ENCODE measurements around the gene NFYA. TPM values are rescaled to one million over a fixed set of nuclear protein-coding genes. Genes with fewer than 3 reads are reported as not detected.

The NFYA gene
- total and polyA plus RNA-seq, 2 of the 13 experiments (the other 11 are each of a cell fraction or from before 2014, with no cell fraction given), result 16.0 to 22.9 TPM

GRCh38 chr6:41027799-41028560 lies 44.8 kb upstream of the NFYA start (continued):
- no peak for TF ChIP-seq U2AF2 (IDR thresholded peaks at IDR 0.05; ENCODE audit: low read depth, low read length)
- no peak for TF ChIP-seq NFKBIZ (CRISPR knock-in tag; IDR thresholded peaks at IDR 0.05)
- no peak; the same call in 1 of the 2 replicates for TF ChIP-seq ZFP90 (CRISPR knock-in tag; IDR thresholded peaks at IDR 0.05; ENCODE audit: borderline replicate concordance)
- no peak for TF ChIP-seq SKIL (CRISPR knock-in tag; IDR thresholded peaks at IDR 0.05; ENCODE audit: borderline replicate concordance)
- peak; percentile 22; the same call in 1 of the 2 replicates for TF ChIP-seq NR2C2 (CRISPR knock-in tag; IDR thresholded peaks at IDR 0.05; ENCODE audit: borderline replicate concordance)
- TF ChIP-seq SAFB2 (CRISPR knock-in tag; IDR thresholded peaks at IDR 0.05; ENCODE audit: borderline replicate concordance, low read depth), result peak; percentile 51; the same call in 1 of the 2 replicates
- TF ChIP-seq ZNF224 (CRISPR knock-in tag; IDR thresholded peaks at IDR 0.05), result peak; percentile 64; the same call in 1 of the 2 replicates
- TF ChIP-seq NFE2L1 (CRISPR knock-in tag; IDR thresholded peaks at IDR 0.05; ENCODE audit: borderline replicate concordance), result 0 out of 2 replicates have a peak, but pooled peaks have one; percentile 16
- no peak for TF ChIP-seq SNRNP70 (IDR thresholded peaks at IDR 0.05; ENCODE audit: low read depth, low read length)
- TF ChIP-seq ZNF713 (CRISPR knock-in tag; IDR thresholded peaks at IDR 0.05), result peak; percentile 58; the same call in 1 of the 2 replicates
- no peak for TF ChIP-seq ZNF816 (CRISPR knock-in tag; IDR thresholded peaks at IDR 0.05; ENCODE audit: borderline replicate concordance)
- TF ChIP-seq KMT2B (CRISPR knock-in tag; IDR thresholded peaks at IDR 0.05), result no peak
- TF ChIP-seq HNF1A (IDR thresholded peaks at IDR 0.05; ENCODE audit: low read depth), result no peak
- no peak for TF ChIP-seq HNF1A (CRISPR knock-in tag; IDR thresholded peaks at IDR 0.05; ENCODE audit: borderline replicate concordance)
- peak; percentile 69; the same call in 1 of the 2 replicates for TF ChIP-seq CBFB (CRISPR knock-in tag; IDR thresholded peaks at IDR 0.05)
- TF ChIP-seq BCL6 (CRISPR knock-in tag; IDR thresholded peaks at IDR 0.05), result peak; percentile 41; the same call in 1 of the 2 replicates
- peak; percentile 70; the same call in 1 of the 2 replicates for TF ChIP-seq ZNF768 (CRISPR knock-in tag; IDR thresholded peaks at IDR 0.05)
- TF ChIP-seq ZSCAN31 (CRISPR knock-in tag; IDR thresholded peaks at IDR 0.05; ENCODE audit: low read depth), result 0 out of 2 replicates have a peak, but pooled peaks have one; percentile 32
- TF ChIP-seq NFRKB (IDR thresholded peaks at IDR 0.05), result no peak
- TF ChIP-seq PAXIP1 (CRISPR knock-in tag; conservative IDR thresholded peaks at IDR 0.05), result no peak
